Tibial artery (tissue), 4 donors: ENCODE results near the gene GZMM.

Experiments
- DNase-seq, 2 donors: peaks; one replicate each; pipeline ENCODE4 v3.0.0-alpha.2; 2019
- H3K27ac ChIP-seq, 2 donors: fragments of 200-600 bp; sonication (generic) in 1 of 2; 1 replicate in 1 of 2; 2 replicates in 1 of 2; pipeline ENCODE4 v1.5.1; 2018 to 2019; ENCODE audit warnings: mild to moderate bottlenecking in 1 of 2
- H3K27me3 ChIP-seq, 2 donors: fragments of 200-600 bp; sonication (generic) in 1 of 2; one replicate each; pipeline versions ENCODE4 v1.5.1 to v1.6.0; 2016 to 2019
- H3K36me3 ChIP-seq, 3 donors: fragments of 200-600 bp; sonication (generic) in 2 of 3; one replicate each; pipeline ENCODE4 v1.5.1; 2016 to 2019; ENCODE audit warnings: mild to moderate bottlenecking in 2 of 3
- H3K4me1 ChIP-seq, 4 donors: fragments of 200-600 bp; sonication (generic) in 2 of 4; 1 replicate in 3 of 4; 2 replicates in 1 of 4; pipeline ENCODE4 v1.5.1; 2016 to 2019
- H3K4me3 ChIP-seq, 2 donors: fragments of 200-600 bp; sonication (generic) in 1 of 2; 1 replicate in 1 of 2; 2 replicates in 1 of 2; pipeline ENCODE4 v1.5.1; 2018 to 2019; ENCODE audit warnings: mild to moderate bottlenecking in 2 of 2
- H3K9me3 ChIP-seq, 3 donors: fragments of 200-600 bp; sonication (generic) in 1 of 3; one replicate each; pipeline ENCODE4 v1.5.1; 2016 to 2019
- intact Hi-C: fragments of 100-400 bp; cut with DNase I; formaldehyde crosslinking; loops from one replicate; pipeline ENCODE4 v1.15.0; 2023; ENCODE audit warnings: low total_unique reads
- TF ChIP-seq, protein P1 (sequence below), 2 experiments: fragments of 200-600 bp in 1 of 2; fragments of 450-650 bp in 1 of 2; IDR thresholded peaks; one replicate each; pipeline ENCODE4 v1.5.1; 2017 to 2019; ENCODE audit warnings: antibody characterized with exemption in 2 of 2, mild to moderate bottlenecking in 1 of 2, moderate library complexity in 1 of 2

The GZMM gene

GRCh38 chr19:508204-509150 lies 35.4 kb upstream of the GZMM start:
- H3K4me1 ChIP-seq = peaks cover 0 to 20% (median 13%) of the 10 kb centered on the region in 4 donors
- peak overlapping the region; percentile 92 to 94 for H3K27ac ChIP-seq
- H3K9me3 ChIP-seq = no peaks in the 10 kb centered on the region
- H3K27me3 ChIP-seq = no peaks in the 10 kb centered on the region
- peaks cover 0 to 9% (median 0%) of the 10 kb centered on the region in 3 donors for H3K36me3 ChIP-seq
- peak overlapping the region; percentile 91 to 95 for H3K4me3 ChIP-seq
- intact Hi-C loops = no loop called here
- DNase-seq = no peak
- TF ChIP-seq, protein P1, sequence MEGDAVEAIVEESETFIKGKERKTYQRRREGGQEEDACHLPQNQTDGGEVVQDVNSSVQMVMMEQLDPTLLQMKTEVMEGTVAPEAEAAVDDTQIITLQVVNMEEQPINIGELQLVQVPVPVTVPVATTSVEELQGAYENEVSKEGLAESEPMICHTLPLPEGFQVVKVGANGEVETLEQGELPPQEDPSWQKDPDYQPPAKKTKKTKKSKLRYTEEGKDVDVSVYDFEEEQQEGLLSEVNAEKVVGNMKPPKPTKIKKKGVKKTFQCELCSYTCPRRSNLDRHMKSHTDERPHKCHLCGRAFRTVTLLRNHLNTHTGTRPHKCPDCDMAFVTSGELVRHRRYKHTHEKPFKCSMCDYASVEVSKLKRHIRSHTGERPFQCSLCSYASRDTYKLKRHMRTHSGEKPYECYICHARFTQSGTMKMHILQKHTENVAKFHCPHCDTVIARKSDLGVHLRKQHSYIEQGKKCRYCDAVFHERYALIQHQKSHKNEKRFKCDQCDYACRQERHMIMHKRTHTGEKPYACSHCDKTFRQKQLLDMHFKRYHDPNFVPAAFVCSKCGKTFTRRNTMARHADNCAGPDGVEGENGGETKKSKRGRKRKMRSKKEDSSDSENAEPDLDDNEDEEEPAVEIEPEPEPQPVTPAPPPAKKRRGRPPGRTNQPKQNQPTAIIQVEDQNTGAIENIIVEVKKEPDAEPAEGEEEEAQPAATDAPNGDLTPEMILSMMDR (IDR thresholded peaks at IDR 0.05) = no peak

DNA sequence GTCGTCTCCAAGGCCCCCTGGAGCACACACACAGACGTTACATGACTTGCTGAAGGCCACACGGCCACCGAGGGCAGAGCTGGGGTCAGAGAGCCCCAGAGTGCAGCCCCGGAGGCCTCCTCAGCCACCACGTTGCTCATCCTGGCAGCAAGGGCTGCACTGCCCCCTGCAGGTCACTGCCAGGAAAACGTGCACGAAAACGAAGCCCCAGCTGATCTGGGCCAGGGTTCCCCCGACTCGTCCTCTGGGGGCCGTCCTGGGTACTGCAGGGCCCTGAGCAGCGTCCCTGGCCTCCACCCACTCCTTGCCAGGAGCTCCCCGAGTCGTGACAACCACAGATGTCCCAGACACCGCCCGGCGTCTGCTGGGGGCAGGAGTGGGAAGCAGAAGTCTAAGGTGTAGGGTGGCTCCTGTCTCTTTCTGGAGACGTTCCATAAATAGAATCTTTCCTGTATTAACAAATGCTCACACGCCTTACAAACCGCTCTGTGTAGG lies 33.2 kb upstream of the GZMM start:
- TF ChIP-seq, protein P1 (IDR thresholded peaks at IDR 0.05) = peak; percentile 50 to 67
- Histone ChIP-seq H3K36me3 (peaks cover 0 to 9% (median 0%) of the 10 kb centered on the region in 3 donors), H3K4me3 (no peak overlapping the region), H3K27me3 (no peaks in the 10 kb centered on the region), H3K4me1 (peaks cover 0 to 20% (median 13%) of the 10 kb centered on the region in 4 donors), H3K9me3 (no peaks in the 10 kb centered on the region), H3K27ac (no peak overlapping the region)
- peak in 1 of 2 donors; percentile 46 for DNase-seq
- intact Hi-C loops = no loop called here

- no peak for DNase-seq
- Histone ChIP-seq H3K9me3 (no peaks in the 10 kb centered on the region), H3K27me3 (no peaks in the 10 kb centered on the region), H3K36me3 (peaks cover 0 to 9% (median 0%) of the 10 kb centered on the region in 3 donors), H3K4me3 (no peak overlapping the region), H3K4me1 (peaks cover 0 to 18% (median 13%) of the 10 kb centered on the region in 4 donors), H3K27ac (no peak overlapping the region)
- intact Hi-C loops = no loop called here
- TF ChIP-seq, protein P1 (IDR thresholded peaks at IDR 0.05) = no peak
Observed at GRCh38 chr19:511101-511851, 32.6 kb upstream of the GZMM start.

DNA sequence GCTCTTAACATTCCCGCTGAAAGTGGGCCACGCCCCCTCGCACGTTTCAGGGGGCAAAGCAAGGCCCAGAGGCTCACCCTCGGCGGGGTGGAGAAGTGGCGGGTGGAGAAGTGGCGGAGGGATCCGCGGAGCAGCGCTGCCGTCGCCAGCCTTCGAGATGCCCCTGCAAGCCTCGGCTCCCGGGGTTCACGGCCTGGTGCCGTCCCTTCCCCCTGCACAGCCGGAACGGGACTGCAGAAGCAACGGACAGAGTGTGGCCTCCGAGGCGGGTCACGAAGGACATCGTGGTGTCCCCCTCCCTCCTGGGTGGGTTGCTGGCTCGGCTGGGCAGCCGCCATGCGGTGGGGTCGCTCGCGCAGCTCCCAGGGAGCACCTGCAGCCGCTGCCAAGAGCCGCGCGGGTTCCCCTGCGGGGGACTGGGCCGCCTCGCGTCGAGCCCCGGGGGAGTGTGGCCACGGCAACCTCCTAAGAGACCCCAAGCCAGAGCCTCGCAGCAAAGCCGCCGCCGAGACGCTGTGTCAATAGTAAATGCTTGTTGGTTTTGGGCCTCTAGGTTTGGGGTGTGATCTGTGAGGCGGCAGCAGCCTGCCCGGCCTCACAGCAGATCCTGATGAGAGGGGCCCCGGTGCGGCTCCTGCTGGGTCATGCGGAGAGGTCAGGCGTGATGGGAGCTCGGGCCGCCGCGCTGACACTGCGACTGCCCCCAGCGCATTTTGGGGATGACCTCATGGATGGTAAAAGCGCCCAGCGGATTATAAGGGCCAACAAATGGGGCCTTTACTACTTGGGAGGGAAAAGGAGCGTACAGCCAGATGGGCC lies 31.1 kb upstream of the GZMM start:
- Histone ChIP-seq H3K36me3 (peaks cover 0 to 9% (median 0%) of the 10 kb centered on the region in 3 donors), H3K27me3 (no peaks in the 10 kb centered on the region), H3K27ac (no peak overlapping the region), H3K4me3 (no peak overlapping the region), H3K4me1 (peaks cover 0 to 13% (median 11%) of the 10 kb centered on the region in 4 donors), H3K9me3 (no peaks in the 10 kb centered on the region)
- DNase-seq = no peak
- intact Hi-C loops = no loop called here
- TF ChIP-seq, protein P1 (IDR thresholded peaks at IDR 0.05) = no peak
